ENCODE data around the gene PBX1. TPM values are rescaled to one million over a fixed set of nuclear protein-coding genes. Genes with fewer than 3 reads are reported as not detected.

The PBX1 gene
- total RNA-seq (100 to 1,000 TPM in 1 of 2 donors, 10 to 100 TPM in 1; 58.0 to 112 TPM), polyA plus RNA-seq (1 to 10 TPM; 7.8 to 9.0 TPM)
- long read RNA-seq, donor 1, full-length matches to known transcripts = 26 of 91 reads
- long read RNA-seq, donor 1, partial matches to known transcripts = 65 of 91 reads
- long read RNA-seq, donor 1, other reads (novel, unspliced or antisense) = 0 of 91 reads
- long read RNA-seq, donor 2, full-length matches to known transcripts = 5 of 25 reads
- long read RNA-seq, donor 2, partial matches to known transcripts = 20 of 25 reads
- long read RNA-seq, donor 2, other reads (novel, unspliced or antisense) = 0 of 25 reads
- long read RNA-seq, donor 3, full-length matches to known transcripts = 18 of 40 reads
- long read RNA-seq, donor 3, partial matches to known transcripts = 22 of 40 reads
- long read RNA-seq, donor 3, other reads (novel, unspliced or antisense) = 0 of 40 reads
- long read RNA-seq, donor 4, full-length matches to known transcripts = 18 of 70 reads
- long read RNA-seq, donor 4, partial matches to known transcripts = 52 of 70 reads
- long read RNA-seq, donor 4, other reads (novel, unspliced or antisense) = 0 of 70 reads
- long read RNA-seq, donor 5, full-length matches to known transcripts = 40 of 87 reads
- long read RNA-seq, donor 5, partial matches to known transcripts = 47 of 87 reads
- long read RNA-seq, donor 5, other reads (novel, unspliced or antisense) = 0 of 87 reads

DNA sequence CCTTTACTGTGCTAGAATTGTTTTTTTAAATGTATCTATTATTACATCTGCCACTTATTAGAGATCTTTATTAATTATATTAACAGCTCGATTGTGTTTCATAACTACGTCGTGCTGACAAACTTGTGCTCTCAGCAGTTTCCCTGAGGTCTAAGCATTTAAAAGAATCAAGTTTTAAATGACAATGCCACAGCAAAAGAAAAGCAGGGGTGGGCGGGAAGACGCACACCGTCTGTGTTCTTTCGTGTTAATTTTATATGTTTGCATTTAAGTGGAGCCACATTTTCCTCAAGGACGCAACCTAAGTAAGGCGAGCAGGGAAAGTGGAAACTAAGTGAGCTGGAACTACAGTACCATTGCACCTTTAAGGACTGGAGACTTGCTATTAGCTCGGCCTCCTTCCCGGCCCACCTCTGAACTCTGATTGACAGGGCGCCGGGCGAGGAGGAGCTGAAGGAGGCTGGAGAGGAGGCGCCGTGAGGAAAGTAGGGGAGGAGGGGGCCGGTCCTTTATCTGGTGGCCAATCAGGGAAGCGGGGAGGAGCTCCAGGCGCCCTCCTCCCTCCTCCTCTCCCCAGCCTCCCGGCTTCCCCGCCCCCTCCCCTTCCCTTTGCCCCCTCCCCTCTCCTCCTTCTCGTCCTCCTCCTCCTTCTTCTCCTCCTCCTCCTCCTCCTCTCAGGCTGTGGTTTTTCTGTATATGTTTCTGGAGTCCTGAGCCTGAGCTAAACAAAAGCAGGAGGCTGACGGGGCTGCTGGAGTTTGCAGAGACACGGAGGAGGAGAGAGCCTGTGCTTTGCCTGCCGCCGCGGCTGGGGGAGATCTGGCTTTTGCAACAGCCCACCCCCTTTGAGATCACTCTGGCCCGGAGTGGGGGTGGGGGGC is at the start of gene PBX1:
Gene PBX1 (plus strand): TSS at position 724 of the 881 bp plus-strand sequence.
- peak within 1 kb of the TSS; percentile 71 for H3K4me3 ChIP-seq
- ATAC-seq (ENCODE audit: insufficient read depth, low FRiP score) = peak; percentile 97
- DNase-seq = peak; percentile 99
- H3K4me1 ChIP-seq (ENCODE audit: control insufficient read depth in 5 of 5, insufficient read depth in 5 of 5, low read length in 5 of 5) = peaks cover 0 to 19% (median 2%) of the 10 kb centered on the region in 5 donors
- peak within 1 kb of the TSS; percentile 89 to 92 for H3K27ac ChIP-seq (ENCODE audit: low read depth in 1 of 2, low read length in 1 of 2)
- H3K9me3 ChIP-seq (ENCODE audit: control insufficient read depth in 4 of 4, insufficient read depth in 3 of 4, low read length in 3 of 4) = no peaks in the 10 kb centered on the region
- H3K36me3 ChIP-seq (ENCODE audit: control insufficient read depth in 4 of 4, insufficient read depth in 4 of 4, low read length in 4 of 4) = no peaks in the 10 kb centered on the region
- peak within 1 kb of the TSS; percentile 70 to 99 for H3K9ac ChIP-seq (ENCODE audit: insufficient read depth in 1 of 2, low read length in 2 of 2)
- no peaks in the 10 kb centered on the region for H3K27me3 ChIP-seq (ENCODE audit: control insufficient read depth in 3 of 3, insufficient read depth in 3 of 3, low read length in 2 of 3)
- TF ChIP-seq, protein P1, sequence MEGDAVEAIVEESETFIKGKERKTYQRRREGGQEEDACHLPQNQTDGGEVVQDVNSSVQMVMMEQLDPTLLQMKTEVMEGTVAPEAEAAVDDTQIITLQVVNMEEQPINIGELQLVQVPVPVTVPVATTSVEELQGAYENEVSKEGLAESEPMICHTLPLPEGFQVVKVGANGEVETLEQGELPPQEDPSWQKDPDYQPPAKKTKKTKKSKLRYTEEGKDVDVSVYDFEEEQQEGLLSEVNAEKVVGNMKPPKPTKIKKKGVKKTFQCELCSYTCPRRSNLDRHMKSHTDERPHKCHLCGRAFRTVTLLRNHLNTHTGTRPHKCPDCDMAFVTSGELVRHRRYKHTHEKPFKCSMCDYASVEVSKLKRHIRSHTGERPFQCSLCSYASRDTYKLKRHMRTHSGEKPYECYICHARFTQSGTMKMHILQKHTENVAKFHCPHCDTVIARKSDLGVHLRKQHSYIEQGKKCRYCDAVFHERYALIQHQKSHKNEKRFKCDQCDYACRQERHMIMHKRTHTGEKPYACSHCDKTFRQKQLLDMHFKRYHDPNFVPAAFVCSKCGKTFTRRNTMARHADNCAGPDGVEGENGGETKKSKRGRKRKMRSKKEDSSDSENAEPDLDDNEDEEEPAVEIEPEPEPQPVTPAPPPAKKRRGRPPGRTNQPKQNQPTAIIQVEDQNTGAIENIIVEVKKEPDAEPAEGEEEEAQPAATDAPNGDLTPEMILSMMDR (IDR thresholded peaks at IDR 0.05; ENCODE audit: control extremely low read depth, extremely low read depth) = no peak
- WGBS, 2 donors = 1 to 2% methylated on average over 24 to 27 of the region's 28 CpGs

DNA sequence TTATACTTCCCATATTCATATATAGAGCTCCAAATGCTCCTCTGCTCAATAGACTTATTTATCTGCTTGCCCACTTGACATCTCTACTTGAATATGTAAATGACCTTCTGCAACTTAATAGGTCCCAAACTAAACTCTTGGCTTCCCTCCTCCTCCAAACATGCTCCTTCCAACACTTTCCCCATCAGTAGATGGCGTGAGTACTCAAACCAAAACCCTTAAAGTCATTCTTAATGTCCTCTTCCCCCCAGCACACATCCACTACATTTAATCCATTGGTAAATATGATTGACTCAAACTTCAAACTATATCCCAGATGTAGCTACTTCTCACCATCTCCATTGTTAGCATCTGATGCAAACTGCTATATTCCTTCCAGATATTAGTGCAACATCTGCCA is 48.5 kb upstream of the PBX1 start:
- H3K9ac ChIP-seq (ENCODE audit: insufficient read depth in 1 of 2, low read length in 2 of 2) = no peak overlapping the region
- no peaks in the 10 kb centered on the region for H3K36me3 ChIP-seq (ENCODE audit: control insufficient read depth in 4 of 4, insufficient read depth in 4 of 4, low read length in 4 of 4)
- H3K27ac ChIP-seq (ENCODE audit: low read depth in 1 of 2, low read length in 1 of 2) = no peak overlapping the region
- H3K9me3 ChIP-seq (ENCODE audit: control insufficient read depth in 4 of 4, insufficient read depth in 3 of 4, low read length in 3 of 4) = no peaks in the 10 kb centered on the region
- no peak overlapping the region for H3K4me3 ChIP-seq
- TF ChIP-seq, protein P1 (IDR thresholded peaks at IDR 0.05; ENCODE audit: control extremely low read depth, extremely low read depth) = no peak
- ATAC-seq (ENCODE audit: insufficient read depth, low FRiP score) (no peak), DNase-seq (peak in 2 of 3 donors; percentile 13 to 20)
- H3K27me3 ChIP-seq (ENCODE audit: control insufficient read depth in 3 of 3, insufficient read depth in 3 of 3, low read length in 2 of 3) = no peaks in the 10 kb centered on the region
- H3K4me1 ChIP-seq (ENCODE audit: control insufficient read depth in 5 of 5, insufficient read depth in 5 of 5, low read length in 5 of 5) = no peaks in the 10 kb centered on the region
- WGBS, 2 donors = 77 to 88% methylated on average over 1 of the region's 1 CpG

DNA sequence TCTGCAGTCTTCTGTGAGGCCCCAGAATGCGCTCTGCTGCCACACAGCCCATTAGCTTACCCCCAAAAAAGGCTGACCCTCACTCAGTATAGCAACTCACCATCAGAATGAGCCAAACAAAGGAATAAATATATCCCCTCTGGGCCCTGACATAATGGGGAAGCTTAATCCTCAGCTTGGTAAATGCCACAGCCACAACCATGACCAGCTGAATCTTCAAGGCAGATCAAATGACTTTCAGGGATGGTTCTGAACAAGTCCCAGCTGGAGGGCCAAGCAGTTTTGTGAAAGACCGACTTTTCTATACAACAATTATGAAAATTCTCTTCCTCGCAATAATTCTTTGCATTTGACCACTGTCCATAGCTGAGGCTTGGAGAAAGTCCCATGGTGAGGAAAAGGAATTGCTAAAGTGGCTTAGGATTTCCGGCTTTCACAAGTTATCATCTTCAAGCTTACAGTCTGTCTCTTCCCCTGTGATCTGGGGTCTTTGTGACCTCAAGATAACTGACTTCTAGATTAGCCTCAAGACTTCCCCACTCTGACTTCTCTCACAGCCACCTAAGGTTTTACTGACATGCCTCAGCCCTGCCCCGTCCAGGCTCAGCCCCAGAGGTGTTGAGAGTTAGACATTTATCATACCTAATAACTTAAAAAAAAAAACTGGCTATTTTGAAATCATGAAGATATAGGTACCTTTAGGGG is 47.8 kb upstream of the PBX1 start:
- no peak overlapping the region for H3K9ac ChIP-seq (ENCODE audit: insufficient read depth in 1 of 2, low read length in 2 of 2)
- no peak overlapping the region for H3K27ac ChIP-seq (ENCODE audit: low read depth in 1 of 2, low read length in 1 of 2)
- DNase-seq (no peak), ATAC-seq (ENCODE audit: insufficient read depth, low FRiP score) (no peak)
- TF ChIP-seq, protein P1 (IDR thresholded peaks at IDR 0.05; ENCODE audit: control extremely low read depth, extremely low read depth) = no peak
- H3K9me3 ChIP-seq (ENCODE audit: control insufficient read depth in 4 of 4, insufficient read depth in 3 of 4, low read length in 3 of 4) = no peaks in the 10 kb centered on the region
- no peaks in the 10 kb centered on the region for H3K27me3 ChIP-seq (ENCODE audit: control insufficient read depth in 3 of 3, insufficient read depth in 3 of 3, low read length in 2 of 3)
- no peaks in the 10 kb centered on the region for H3K36me3 ChIP-seq (ENCODE audit: control insufficient read depth in 4 of 4, insufficient read depth in 4 of 4, low read length in 4 of 4)
- 64 to 79% methylated on average over 5 of the region's 5 CpGs for WGBS, 2 donors
- peaks cover 0 to 7% (median 2%) of the 10 kb centered on the region in 5 donors for H3K4me1 ChIP-seq (ENCODE audit: control insufficient read depth in 5 of 5, insufficient read depth in 5 of 5, low read length in 5 of 5)
- no peak overlapping the region for H3K4me3 ChIP-seq

Measured in lung (tissue), 16 donors.